OCI-LY7 (cell line): ENCODE data around the gene MVD.

ENCODE experiments used
- EZH2phosphoT487 ChIP-seq: fragments of 200-600 bp; sonication (generic); IDR thresholded peaks from 2 replicates; pipeline ENCODE4 v1.6.1; 2018; ENCODE audit warnings: low read depth, borderline replicate concordance, mild to moderate bottlenecking, mixed run types, antibody characterized with exemption, low read length, moderate library complexity, mixed read lengths
- TF ChIP-seq, protein P1 (sequence below): fragments of 200-600 bp; sonication (generic); conservative IDR thresholded peaks from 2 replicates; pipeline ENCODE4 v1.5.1; 2014; ENCODE audit warnings: mild to moderate bottlenecking, antibody characterized with exemption, low read length, moderate library complexity, mixed read lengths

DNA sequence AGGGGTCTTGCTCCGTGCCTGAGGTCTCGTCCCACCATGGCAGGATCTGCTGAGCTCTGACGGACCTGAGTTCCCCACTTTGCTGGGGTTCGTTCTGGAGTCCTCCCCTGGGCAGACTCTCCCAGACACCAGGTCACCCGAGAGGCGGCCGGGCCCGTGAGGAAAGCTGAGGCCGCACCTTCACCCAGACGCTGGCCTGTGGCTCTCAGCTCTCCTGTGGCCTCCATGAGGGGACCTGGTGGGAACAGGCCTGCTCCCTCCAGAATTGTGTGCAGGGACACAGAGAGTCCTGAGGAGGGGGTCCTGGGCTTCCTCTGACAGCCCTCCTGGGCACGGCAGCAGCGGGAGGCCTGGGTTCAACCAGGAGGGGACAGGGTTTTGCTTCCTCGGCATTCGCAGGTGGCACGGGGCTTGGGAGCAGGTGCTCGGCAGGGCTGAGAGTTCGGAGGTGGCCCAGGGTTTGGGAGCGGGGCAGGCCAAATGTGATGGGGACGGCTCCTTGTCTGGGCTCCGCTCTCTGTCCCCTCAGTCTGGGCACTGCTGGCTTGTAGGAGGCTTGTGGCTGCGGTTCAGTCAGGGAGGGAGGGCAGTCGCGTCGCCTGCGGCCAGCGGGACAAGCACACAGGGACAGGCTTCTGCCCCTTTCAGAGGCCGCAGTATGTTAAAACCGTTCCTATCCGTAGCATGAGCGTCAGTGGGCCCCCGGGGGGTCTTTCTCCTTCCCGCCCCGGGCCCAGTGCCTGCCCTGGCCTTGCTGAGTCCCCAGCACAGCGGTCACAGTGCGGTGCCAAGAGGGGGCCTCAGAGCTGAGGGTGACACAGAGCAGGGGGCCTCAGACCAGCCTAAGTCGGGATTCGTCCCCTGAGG is 31.6 kb upstream of the MVD start:
- TF ChIP-seq, protein P1, sequence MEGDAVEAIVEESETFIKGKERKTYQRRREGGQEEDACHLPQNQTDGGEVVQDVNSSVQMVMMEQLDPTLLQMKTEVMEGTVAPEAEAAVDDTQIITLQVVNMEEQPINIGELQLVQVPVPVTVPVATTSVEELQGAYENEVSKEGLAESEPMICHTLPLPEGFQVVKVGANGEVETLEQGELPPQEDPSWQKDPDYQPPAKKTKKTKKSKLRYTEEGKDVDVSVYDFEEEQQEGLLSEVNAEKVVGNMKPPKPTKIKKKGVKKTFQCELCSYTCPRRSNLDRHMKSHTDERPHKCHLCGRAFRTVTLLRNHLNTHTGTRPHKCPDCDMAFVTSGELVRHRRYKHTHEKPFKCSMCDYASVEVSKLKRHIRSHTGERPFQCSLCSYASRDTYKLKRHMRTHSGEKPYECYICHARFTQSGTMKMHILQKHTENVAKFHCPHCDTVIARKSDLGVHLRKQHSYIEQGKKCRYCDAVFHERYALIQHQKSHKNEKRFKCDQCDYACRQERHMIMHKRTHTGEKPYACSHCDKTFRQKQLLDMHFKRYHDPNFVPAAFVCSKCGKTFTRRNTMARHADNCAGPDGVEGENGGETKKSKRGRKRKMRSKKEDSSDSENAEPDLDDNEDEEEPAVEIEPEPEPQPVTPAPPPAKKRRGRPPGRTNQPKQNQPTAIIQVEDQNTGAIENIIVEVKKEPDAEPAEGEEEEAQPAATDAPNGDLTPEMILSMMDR = no peak
- no peak for TF ChIP-seq EZH2phosphoT487
